ENCODE results near the gene RASSF9.

GRCh38 chr12:85865890-85866289 is 29.7 kb upstream of the RASSF9 start:
- TF ChIP-seq POLR2AphosphoS5 (IDR thresholded peaks at IDR 0.05; ENCODE audit: low read depth, low read length) (no peak), POLR2A (IDR thresholded peaks at IDR 0.05; ENCODE audit: low read depth, low read length) (no peak)
